ENCODE data around the gene CDON. TPM values are rescaled to one million over a fixed set of nuclear protein-coding genes. Genes with fewer than 3 reads are reported as not detected.
"Not testable (repeated sequence)": the region's sequence is repeated elsewhere in the genome, so short reads cannot be mapped to it uniquely, and the experiment has no call there.

The CDON gene
- total RNA-seq, 1 donor: 12.3 TPM

DNA sequence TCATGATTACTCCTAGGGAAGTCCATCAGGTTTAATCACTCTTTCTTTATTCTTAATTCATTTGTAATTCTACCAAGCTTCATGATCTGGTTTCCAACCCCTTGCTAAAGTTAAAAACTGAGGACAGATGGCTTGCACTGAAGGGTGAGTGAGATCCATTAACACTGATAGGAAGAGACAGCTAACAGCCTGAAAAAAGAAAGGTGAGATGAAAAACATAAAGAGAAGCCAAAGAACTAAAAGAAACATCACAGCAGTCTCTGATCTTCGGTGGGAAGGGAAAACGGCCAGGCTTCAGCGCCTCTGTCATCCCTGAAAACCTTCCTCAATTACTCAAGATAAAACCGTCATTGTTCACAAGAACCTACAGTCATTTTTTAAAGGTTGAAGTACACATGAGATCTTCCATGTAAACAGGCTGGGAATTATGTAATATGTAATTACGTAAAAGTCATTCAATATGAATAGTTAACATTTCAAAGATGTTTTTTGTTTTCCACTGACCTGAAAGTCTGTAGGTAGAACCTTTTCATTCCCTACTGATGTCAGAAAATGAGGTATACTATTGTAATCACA lies 75.5 kb downstream of the CDON start:
- H3K4me1 ChIP-seq (ENCODE audit: insufficient read depth, low read length): peaks cover 10% of the 10 kb centered on the region
- no peaks in the 10 kb centered on the region for H3K9me3 ChIP-seq (ENCODE audit: low read depth, low read length)
- H2AFZ ChIP-seq (ENCODE audit: low read length): no peak overlapping the region
- no peak for DNase-seq (ENCODE audit: insufficient read length, low spot score, missing footprints)
- H3K4me3 ChIP-seq (ENCODE audit: insufficient read depth, low read length): no peak overlapping the region
- no peak overlapping the region for H3K4me2 ChIP-seq (ENCODE audit: insufficient read depth, low read length)
- H3K36me3 ChIP-seq (ENCODE audit: insufficient read depth, low read length): no peaks in the 10 kb centered on the region
- H3K27me3 ChIP-seq (ENCODE audit: insufficient read depth, low read length): no peaks in the 10 kb centered on the region
- no peaks in the 10 kb centered on the region for H4K20me1 ChIP-seq (ENCODE audit: insufficient read depth, low read length)
- TF ChIP-seq, protein P1, sequence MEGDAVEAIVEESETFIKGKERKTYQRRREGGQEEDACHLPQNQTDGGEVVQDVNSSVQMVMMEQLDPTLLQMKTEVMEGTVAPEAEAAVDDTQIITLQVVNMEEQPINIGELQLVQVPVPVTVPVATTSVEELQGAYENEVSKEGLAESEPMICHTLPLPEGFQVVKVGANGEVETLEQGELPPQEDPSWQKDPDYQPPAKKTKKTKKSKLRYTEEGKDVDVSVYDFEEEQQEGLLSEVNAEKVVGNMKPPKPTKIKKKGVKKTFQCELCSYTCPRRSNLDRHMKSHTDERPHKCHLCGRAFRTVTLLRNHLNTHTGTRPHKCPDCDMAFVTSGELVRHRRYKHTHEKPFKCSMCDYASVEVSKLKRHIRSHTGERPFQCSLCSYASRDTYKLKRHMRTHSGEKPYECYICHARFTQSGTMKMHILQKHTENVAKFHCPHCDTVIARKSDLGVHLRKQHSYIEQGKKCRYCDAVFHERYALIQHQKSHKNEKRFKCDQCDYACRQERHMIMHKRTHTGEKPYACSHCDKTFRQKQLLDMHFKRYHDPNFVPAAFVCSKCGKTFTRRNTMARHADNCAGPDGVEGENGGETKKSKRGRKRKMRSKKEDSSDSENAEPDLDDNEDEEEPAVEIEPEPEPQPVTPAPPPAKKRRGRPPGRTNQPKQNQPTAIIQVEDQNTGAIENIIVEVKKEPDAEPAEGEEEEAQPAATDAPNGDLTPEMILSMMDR (IDR thresholded peaks at IDR 0.05; ENCODE audit: extremely low read depth, low read depth, low read length): no peak
- H3K79me2 ChIP-seq (ENCODE audit: insufficient read depth, low read length): no peaks in the 10 kb centered on the region
- H3K27ac ChIP-seq (ENCODE audit: low read depth, low read length): no peak overlapping the region

DNA sequence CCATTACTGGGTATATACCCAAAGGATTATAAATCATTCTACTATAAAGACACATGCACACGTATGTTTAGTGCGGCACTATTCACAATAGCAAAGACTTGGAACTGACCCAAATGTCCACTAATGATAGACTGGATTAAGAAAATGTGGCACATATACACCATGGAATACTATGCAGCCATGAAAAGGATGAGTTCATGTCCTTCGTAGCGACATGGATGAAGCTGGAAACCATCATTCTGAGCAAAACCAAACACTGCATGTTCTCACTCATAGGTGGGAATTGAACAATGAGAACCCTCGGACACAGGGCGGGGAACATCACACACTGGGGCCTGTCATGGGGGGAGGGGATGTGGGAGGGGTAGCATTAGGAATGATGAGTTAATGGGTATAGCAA lies 76.7 kb downstream of the CDON start:
- H3K4me1 ChIP-seq (ENCODE audit: insufficient read depth, low read length): peaks cover 10% of the 10 kb centered on the region
- H3K4me2 ChIP-seq (ENCODE audit: insufficient read depth, low read length); H4K20me1 ChIP-seq (ENCODE audit: insufficient read depth, low read length); H3K36me3 ChIP-seq (ENCODE audit: insufficient read depth, low read length); H3K27me3 ChIP-seq (ENCODE audit: insufficient read depth, low read length); H3K79me2 ChIP-seq (ENCODE audit: insufficient read depth, low read length); H3K9me3 ChIP-seq (ENCODE audit: low read depth, low read length); H2AFZ ChIP-seq (ENCODE audit: low read length); H3K27ac ChIP-seq (ENCODE audit: low read depth, low read length); H3K4me3 ChIP-seq (ENCODE audit: insufficient read depth, low read length); DNase-seq (ENCODE audit: insufficient read length, low spot score, missing footprints): not testable (repeated sequence)

DNA sequence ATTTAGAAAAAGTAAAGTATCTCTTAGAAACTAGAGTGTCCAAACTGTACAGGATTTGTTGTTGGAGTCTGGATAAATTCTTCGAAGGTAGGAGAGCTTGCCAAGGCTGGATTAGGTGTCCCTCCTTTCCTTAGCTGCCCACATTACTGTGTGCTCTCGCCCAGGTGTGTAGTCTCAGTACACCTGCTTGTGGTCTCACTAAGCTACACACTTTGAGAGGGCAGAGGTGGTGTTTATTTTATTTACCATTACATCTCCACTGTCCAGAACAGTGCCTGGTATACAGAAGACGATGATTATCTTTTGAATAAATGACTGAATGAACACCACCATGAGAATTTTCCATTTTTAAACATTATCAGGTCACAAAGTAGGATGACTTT lies 80.3 kb downstream of the CDON start:
- no peak overlapping the region for H3K27ac ChIP-seq (ENCODE audit: low read depth, low read length)
- H3K36me3 ChIP-seq (ENCODE audit: insufficient read depth, low read length): no peaks in the 10 kb centered on the region
- no peak for DNase-seq (ENCODE audit: insufficient read length, low spot score, missing footprints)
- no peaks in the 10 kb centered on the region for H3K27me3 ChIP-seq (ENCODE audit: insufficient read depth, low read length)
- TF ChIP-seq, protein P1 (IDR thresholded peaks at IDR 0.05; ENCODE audit: extremely low read depth, low read depth, low read length): no peak
- no peak overlapping the region for H3K4me2 ChIP-seq (ENCODE audit: insufficient read depth, low read length)
- no peaks in the 10 kb centered on the region for H3K9me3 ChIP-seq (ENCODE audit: low read depth, low read length)
- H3K4me1 ChIP-seq (ENCODE audit: insufficient read depth, low read length): no peaks in the 10 kb centered on the region
- no peak overlapping the region for H2AFZ ChIP-seq (ENCODE audit: low read length)
- no peaks in the 10 kb centered on the region for H4K20me1 ChIP-seq (ENCODE audit: insufficient read depth, low read length)
- H3K4me3 ChIP-seq (ENCODE audit: insufficient read depth, low read length): no peak overlapping the region
- no peaks in the 10 kb centered on the region for H3K79me2 ChIP-seq (ENCODE audit: insufficient read depth, low read length)

DNA sequence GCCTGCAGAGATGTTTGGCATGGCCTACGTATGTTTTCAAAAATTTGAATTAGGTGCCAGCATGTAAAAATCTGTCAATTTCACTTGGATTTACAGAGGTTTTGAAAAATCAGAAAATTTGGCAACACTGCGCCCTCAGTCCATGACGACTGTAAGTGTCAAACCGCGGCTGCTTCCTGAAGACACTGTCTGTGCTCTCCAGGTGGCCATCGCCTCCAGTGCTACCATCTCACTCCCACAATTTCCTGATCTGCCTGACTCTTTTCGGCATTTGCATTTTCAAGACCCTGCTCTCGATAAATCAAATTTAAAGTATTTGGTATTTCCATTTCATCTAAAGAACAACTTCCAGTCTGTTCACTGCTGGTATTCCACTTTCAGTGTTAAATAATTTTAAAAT lies 82.2 kb downstream of the CDON start:
- Histone ChIP-seq H3K79me2 (ENCODE audit: insufficient read depth, low read length) (no peaks in the 10 kb centered on the region), H3K4me2 (ENCODE audit: insufficient read depth, low read length) (no peak overlapping the region), H3K4me1 (ENCODE audit: insufficient read depth, low read length) (no peaks in the 10 kb centered on the region), H3K27me3 (ENCODE audit: insufficient read depth, low read length) (no peaks in the 10 kb centered on the region), H4K20me1 (ENCODE audit: insufficient read depth, low read length) (no peaks in the 10 kb centered on the region), H3K4me3 (ENCODE audit: insufficient read depth, low read length) (no peak overlapping the region), H2AFZ (ENCODE audit: low read length) (no peak overlapping the region), H3K36me3 (ENCODE audit: insufficient read depth, low read length) (no peaks in the 10 kb centered on the region), H3K9me3 (ENCODE audit: low read depth, low read length) (no peaks in the 10 kb centered on the region), H3K27ac (ENCODE audit: low read depth, low read length) (no peak overlapping the region)
- TF ChIP-seq, protein P1 (IDR thresholded peaks at IDR 0.05; ENCODE audit: extremely low read depth, low read depth, low read length): no peak
- no peak for DNase-seq (ENCODE audit: insufficient read length, low spot score, missing footprints)

All from osteoblast (primary cell).